ENCODE measurements around the gene GARRE1.

DNA sequence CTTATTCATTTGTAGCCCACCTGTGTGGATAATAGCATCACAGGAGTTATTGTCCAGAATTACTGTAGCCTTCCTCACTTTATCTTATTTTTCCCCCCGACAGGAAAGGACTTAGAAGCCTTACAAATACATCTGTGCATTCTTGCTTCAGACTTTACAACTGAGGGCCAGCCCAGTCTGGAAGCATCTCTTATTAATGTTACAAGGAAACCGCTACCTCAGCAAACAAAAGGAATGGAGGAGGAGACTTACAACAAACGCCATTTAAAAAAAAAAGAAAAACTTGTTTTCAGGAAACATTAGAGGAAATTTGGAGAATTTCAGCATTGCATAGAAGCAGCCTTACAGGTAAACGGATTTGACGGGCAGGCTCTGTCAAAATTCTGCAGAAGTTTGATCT is 45.2 kb downstream of the GARRE1 start:
- no peak for TF ChIP-seq EZH2 (IDR thresholded peaks at IDR 0.05; ENCODE audit: low read depth, unreplicated experiment)
- TF ChIP-seq, protein P1, sequence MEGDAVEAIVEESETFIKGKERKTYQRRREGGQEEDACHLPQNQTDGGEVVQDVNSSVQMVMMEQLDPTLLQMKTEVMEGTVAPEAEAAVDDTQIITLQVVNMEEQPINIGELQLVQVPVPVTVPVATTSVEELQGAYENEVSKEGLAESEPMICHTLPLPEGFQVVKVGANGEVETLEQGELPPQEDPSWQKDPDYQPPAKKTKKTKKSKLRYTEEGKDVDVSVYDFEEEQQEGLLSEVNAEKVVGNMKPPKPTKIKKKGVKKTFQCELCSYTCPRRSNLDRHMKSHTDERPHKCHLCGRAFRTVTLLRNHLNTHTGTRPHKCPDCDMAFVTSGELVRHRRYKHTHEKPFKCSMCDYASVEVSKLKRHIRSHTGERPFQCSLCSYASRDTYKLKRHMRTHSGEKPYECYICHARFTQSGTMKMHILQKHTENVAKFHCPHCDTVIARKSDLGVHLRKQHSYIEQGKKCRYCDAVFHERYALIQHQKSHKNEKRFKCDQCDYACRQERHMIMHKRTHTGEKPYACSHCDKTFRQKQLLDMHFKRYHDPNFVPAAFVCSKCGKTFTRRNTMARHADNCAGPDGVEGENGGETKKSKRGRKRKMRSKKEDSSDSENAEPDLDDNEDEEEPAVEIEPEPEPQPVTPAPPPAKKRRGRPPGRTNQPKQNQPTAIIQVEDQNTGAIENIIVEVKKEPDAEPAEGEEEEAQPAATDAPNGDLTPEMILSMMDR (conservative IDR thresholded peaks at IDR 0.05; ENCODE audit: low read depth in 2 of 2), result no peak

All from GM23338 (cell line).